HEK293T (cell line): ENCODE measurements around the gene MESD.

ENCODE experiments used
- FOXM1 ChIP-seq: fragments of 450-650 bp; IDR thresholded peaks from 2 replicates; pipeline ENCODE4 v1.6.1; 2017; ENCODE audit warnings: mild to moderate bottlenecking, borderline replicate concordance
- LEF1 ChIP-seq: fragments of 450-650 bp; IDR thresholded peaks from 2 replicates; pipeline ENCODE4 v1.6.1; 2017; ENCODE audit warnings: mild to moderate bottlenecking, borderline replicate concordance
- NFRKB ChIP-seq: fragments of 450-650 bp; IDR thresholded peaks from 2 replicates; pipeline ENCODE4 v1.6.1; 2016; ENCODE audit warnings: mild to moderate bottlenecking, moderate library complexity
- SUZ12 ChIP-seq: fragments of 450-650 bp; IDR thresholded peaks from 2 replicates; pipeline ENCODE4 v1.6.1; 2016; ENCODE audit warnings: mild to moderate bottlenecking

DNA sequence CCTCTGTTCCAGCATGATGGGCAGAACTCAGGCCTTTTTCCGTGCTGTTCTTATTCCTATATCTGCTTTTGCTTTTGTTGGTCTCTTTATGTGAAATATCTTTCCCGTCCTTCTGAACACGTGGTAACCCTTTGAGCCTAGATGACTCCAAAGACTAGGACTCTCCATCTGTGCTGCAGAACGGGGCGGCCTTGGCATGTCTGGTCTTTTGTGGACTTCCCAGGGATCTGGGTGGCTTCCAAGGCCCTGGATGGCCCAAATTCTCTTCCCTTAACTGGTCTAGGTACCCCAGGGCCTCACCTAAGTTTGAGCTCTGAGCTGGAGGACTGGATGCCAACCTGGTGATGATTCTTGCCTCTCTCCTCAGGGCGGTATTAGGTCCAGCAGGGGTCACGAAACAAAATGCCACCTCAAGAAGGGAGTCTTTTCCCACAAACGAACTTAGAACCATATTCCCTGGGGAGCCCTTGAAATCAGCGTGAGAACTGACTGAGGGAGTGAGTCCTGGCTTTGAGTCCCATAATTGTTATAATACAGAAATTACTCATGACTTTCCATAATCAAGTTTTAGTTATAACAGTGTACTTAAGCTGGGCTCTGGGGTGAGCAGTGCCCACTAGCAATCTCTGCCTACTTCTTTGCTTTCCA is 25.0 kb upstream of the MESD start:
- TF ChIP-seq NFRKB (no peak), LEF1 (no peak), SUZ12 (no peak), FOXM1 (no peak)
